T-helper 1 cell treated with Interleukin-12 subunit alpha and Interleukin-12 subunit beta and Interleukin-4 antibody, amounts not matched to agents 30 μg/mL and 1 μg/mL, for 36 hours (primary cell): ENCODE measurements around the gene TIAM1.
"Not testable (repeated sequence)": the region's sequence is repeated elsewhere in the genome, so short reads cannot be mapped to it uniquely, and the experiment has no call there.

ENCODE experiments used
- H3K27ac Mint-ChIP-seq: one replicate; pipeline ENCODE4 v1.8.0; 2021; ENCODE audit warnings: mild to moderate bottlenecking, mixed read lengths
- H3K27me3 Mint-ChIP-seq: one replicate; pipeline ENCODE4 v1.8.0; 2021; ENCODE audit warnings: low read depth, mixed read lengths
- H3K36me3 Mint-ChIP-seq: one replicate; pipeline ENCODE4 v1.8.0; 2021; ENCODE audit warnings: low read depth, mixed read lengths
- H3K4me1 Mint-ChIP-seq: one replicate; pipeline ENCODE4 v1.8.0; 2021; ENCODE audit warnings: low read depth, mixed read lengths
- H3K4me3 Mint-ChIP-seq: one replicate; pipeline ENCODE4 v1.8.0; 2021; ENCODE audit warnings: mild to moderate bottlenecking, moderate library complexity, mixed read lengths
- H3K9me3 Mint-ChIP-seq: one replicate; pipeline ENCODE4 v1.8.0; 2021; ENCODE audit warnings: mixed read lengths

TIAM1 gene

DNA sequence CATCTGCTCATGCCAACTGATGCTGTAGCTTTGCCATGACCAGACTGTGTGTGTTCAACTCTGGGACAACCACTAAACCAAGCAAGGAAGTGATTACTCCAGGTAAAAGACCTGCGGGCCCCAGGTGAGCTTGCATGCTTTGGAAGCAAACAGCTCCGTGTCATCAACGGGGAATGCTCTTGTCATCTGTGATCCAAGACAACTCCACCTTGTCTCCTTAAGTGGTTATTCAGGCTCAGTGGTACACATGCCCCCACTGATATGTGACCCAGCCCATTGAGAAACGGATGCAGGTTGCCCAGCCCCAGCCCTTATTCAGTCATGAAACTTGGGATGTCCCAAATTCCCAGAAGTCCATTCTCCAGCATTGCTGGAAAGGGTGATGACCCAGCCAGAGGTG, 89.0 kb downstream of the TIAM1 start:
- H3K27ac Mint-ChIP-seq = no peak overlapping the region
- no peaks in the 10 kb centered on the region for H3K27me3 Mint-ChIP-seq
- H3K9me3 Mint-ChIP-seq = no peaks in the 10 kb centered on the region
- peaks cover 25% of the 10 kb centered on the region for H3K36me3 Mint-ChIP-seq
- peaks cover 9% of the 10 kb centered on the region for H3K4me1 Mint-ChIP-seq
- H3K4me3 Mint-ChIP-seq = no peak overlapping the region

DNA sequence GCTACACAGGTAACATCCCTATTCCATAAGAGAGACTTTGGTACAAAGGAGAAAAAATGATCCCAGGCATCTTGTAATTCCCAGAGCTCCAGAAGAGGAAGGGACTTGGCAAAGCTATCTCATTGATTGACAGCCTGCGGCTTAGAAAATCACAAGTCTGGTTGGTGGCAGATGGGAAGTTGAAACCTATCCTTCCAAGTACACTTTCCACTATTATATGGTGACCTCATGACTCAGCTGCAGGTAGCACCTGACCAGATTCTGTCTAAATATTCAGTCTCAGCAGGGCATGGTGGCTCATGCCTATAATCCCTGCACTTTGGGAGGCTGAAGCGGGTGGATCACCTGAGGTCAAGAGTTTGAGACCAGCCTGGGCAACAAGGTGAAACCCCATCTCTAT, 89.9 kb downstream of the TIAM1 start:
- H3K4me3 Mint-ChIP-seq = no peak overlapping the region
- H3K36me3 Mint-ChIP-seq = peaks cover 29% of the 10 kb centered on the region
- H3K27ac Mint-ChIP-seq = no peak overlapping the region
- H3K9me3 Mint-ChIP-seq = no peaks in the 10 kb centered on the region
- H3K4me1 Mint-ChIP-seq = peaks cover 9% of the 10 kb centered on the region
- no peaks in the 10 kb centered on the region for H3K27me3 Mint-ChIP-seq

DNA sequence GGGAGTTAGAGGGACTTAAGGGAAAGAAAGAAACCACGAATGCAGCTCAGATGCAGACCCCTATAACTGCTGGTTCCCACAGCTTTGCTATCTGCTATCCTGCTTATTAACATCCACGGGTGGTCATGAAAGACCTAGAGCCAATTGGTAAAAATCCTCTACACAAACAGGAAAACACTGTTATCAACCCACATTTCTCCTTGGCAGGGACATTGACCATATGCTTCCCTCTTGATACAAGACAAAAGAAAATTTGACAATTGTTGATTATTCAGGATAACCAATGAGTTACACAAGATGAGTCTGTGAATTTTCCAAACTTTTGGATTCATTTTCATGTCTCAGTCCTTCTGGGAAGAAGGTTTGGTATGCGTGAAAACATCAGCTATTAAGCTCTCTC, 90.4 kb downstream of the TIAM1 start:
- Mint-ChIP-seq H3K4me3 (no peak overlapping the region), H3K4me1 (peaks cover 11% of the 10 kb centered on the region), H3K27me3 (no peaks in the 10 kb centered on the region), H3K27ac (no peak overlapping the region), H3K9me3 (no peaks in the 10 kb centered on the region), H3K36me3 (peaks cover 34% of the 10 kb centered on the region)

DNA sequence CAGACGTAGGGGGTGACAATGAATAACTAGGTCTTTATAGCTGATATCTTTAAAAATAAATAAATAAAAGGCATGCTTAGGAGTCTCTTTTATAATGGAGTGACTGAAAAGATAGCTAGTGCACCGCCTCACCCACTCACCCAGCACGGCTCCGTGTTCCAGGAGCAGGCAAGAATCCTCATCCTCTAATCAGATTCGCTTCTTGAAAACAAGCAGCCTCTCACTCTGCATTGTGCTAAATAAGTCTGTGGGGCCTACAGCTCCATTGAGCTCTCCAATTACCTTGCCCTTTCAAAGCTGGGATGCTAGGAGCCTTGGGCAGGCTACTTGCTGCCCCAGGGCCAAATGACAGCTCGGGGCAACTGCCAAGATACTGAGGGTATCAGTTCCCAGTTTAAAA, 91.5 kb downstream of the TIAM1 start:
- Mint-ChIP-seq H3K27ac (no peak overlapping the region), H3K4me1 (peaks cover 7% of the 10 kb centered on the region), H3K36me3 (peaks cover 37% of the 10 kb centered on the region), H3K27me3 (no peaks in the 10 kb centered on the region), H3K9me3 (no peaks in the 10 kb centered on the region), H3K4me3 (no peak overlapping the region)

DNA sequence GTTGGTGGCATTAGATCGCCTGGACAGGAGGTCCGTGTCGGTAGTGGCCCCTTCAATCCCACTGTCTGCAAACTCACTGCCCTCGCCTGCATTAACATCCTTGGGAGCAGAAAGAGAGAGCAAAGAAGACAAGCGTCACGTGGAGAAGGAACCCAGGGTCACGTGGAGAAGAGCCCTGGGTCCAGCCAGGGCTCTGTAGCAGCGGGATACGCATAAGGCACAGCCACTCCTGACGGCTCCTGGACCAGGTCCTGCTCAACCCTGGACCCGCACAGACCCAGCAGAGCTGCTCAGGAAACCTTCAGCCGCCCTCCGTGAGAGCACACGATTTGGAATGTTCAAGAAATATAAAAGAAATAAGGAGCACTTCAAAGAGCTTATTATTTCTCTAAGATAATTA, 92.0 kb downstream of the TIAM1 start:
- Mint-ChIP-seq H3K4me1 (peaks cover 7% of the 10 kb centered on the region), H3K4me3 (no peak overlapping the region), H3K36me3 (peaks cover 35% of the 10 kb centered on the region), H3K27ac (no peak overlapping the region), H3K9me3 (no peaks in the 10 kb centered on the region), H3K27me3 (no peaks in the 10 kb centered on the region)

DNA sequence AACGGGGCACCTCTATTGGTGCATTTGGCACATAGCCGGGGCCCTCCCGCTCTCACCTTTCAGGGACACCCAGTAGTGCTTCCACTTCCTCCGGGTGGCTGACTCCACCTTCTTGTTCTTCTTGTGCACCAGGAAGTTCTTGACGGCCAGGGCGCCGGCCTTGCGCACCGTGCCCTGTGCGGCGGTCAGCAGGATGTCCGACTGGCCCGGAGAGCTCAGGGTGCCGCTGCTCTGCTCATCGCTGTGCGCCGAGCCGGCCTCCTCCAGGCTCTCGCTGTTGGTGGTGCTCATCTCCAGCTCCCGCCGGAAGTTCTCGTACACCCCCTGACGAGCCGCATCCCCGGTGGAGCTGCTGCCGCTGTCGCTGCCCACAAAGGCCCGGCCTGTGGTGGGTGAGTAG, 92.4 kb downstream of the TIAM1 start:
- Mint-ChIP-seq H3K27me3 (no peaks in the 10 kb centered on the region), H3K9me3 (no peaks in the 10 kb centered on the region), H3K27ac (no peak overlapping the region), H3K36me3 (peaks cover 36% of the 10 kb centered on the region), H3K4me1 (peaks cover 7% of the 10 kb centered on the region), H3K4me3 (no peak overlapping the region)

DNA sequence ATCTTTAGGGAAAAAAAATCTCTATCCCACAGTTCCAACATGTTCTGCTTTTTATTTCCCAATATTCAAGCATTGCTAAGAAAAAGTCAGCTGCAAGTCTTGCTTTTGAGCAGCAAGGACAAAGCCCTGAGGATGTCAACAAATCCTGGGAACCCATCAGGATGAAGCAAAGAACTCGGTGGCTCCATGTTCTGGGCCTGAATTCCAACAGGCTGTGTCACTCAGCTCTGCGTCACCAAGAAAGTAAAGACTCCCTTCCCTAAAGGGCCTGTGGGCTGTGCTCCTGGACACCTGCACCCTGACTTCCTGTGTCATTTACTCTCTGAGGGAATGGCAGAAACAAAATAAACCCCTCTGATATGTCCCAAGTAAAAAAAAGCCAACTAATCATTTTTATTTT, 95.5 kb downstream of the TIAM1 start:
- no peak overlapping the region for H3K4me3 Mint-ChIP-seq
- no peaks in the 10 kb centered on the region for H3K27me3 Mint-ChIP-seq
- peaks cover 57% of the 10 kb centered on the region for H3K36me3 Mint-ChIP-seq
- no peak overlapping the region for H3K27ac Mint-ChIP-seq
- H3K9me3 Mint-ChIP-seq = peaks cover 20% of the 10 kb centered on the region
- peaks cover 5% of the 10 kb centered on the region for H3K4me1 Mint-ChIP-seq

DNA sequence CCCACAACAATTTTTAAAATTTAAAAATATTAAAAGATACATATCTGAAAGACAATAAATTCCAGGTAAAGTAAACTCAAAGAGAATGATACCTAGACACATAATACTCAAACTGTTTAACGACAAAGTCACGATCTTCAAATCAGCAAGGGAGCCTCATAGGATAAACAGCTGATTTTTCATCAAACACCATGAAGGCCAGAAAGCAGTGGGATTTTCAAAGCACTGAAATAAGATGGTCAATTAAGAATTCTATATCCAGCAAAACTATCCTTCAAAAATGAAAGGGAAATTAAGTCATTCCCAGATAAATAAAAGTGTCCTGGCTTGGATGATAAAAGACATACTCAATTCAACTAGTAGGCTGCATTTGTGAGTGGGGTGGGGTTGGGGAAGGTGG, 100.5 kb downstream of the TIAM1 start:
- Mint-ChIP-seq H3K9me3 (peaks cover 49% of the 10 kb centered on the region), H3K36me3 (peaks cover 71% of the 10 kb centered on the region), H3K4me1 (peaks cover 2% of the 10 kb centered on the region), H3K4me3 (no peak overlapping the region), H3K27me3 (no peaks in the 10 kb centered on the region), H3K27ac (no peak overlapping the region)

DNA sequence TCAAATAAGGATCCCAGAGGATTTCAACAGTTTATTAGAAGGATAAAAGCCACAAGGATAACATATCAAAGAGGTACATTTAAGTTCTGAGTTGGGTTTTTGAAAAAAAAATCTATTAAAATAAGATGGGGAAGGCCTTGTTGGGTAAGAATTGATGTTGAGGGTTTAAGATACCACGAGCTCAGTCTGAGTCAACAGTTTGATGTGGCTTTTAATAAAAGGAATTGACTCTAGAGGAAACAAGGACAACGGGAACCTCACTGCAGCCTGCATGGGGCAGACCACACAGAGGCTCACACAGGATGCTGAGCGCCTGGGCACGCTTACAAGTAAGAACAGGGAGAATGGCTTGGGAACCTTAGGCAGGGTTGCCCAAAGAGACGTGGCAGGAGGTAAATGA, 107.5 kb downstream of the TIAM1 start:
- no peak overlapping the region for H3K4me3 Mint-ChIP-seq
- H3K27me3 Mint-ChIP-seq = no peaks in the 10 kb centered on the region
- peaks cover 67% of the 10 kb centered on the region for H3K36me3 Mint-ChIP-seq

DNA sequence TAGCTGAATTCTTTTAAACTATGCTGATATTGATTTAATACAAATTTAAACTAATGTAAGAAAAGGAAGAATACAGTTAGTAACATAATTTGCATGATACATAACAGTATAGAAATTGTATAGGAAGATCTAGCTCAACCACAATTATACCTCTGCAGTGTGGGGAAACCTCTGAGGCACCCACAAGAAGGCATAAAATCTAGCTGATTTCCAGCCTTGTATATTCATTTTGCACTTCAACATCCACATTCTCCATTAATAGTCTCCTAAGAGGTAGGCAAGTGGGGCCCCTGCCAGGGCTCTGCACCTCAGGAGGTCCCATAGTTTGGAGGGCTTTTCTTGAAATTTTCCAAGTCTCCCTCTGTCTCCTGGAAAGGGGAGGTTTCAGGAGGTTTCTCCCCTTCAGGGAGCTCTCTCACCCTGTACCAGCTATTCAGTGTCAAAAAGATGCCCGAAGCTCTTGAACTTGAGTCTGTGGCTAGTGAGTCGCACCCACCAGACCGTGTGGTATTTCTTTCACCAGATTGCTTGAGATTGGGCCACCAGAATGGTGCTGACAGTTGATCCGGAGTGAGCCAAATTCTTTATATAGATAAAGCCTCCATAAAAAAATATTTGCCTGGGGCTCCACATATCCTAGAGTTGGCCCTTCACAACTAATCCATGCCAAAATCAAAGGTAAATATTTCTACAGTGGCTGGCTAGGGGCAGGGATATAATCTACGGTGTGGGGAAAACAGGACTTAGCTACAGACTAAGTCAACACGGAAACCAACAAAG, 108.2 kb downstream of the TIAM1 start:
- Mint-ChIP-seq H3K27ac (no peak overlapping the region), H3K27me3 (no peaks in the 10 kb centered on the region), H3K4me3 (no peak overlapping the region), H3K4me1 (peaks cover 20% of the 10 kb centered on the region), H3K9me3 (peaks cover 11% of the 10 kb centered on the region), H3K36me3 (peaks cover 60% of the 10 kb centered on the region)

More for the DNA sequence above, 107.5 kb downstream of the TIAM1 start:
- Mint-ChIP-seq H3K9me3 (peaks cover 16% of the 10 kb centered on the region), H3K27ac (peak overlapping the region; percentile 13), H3K4me1 (peaks cover 20% of the 10 kb centered on the region)

DNA sequence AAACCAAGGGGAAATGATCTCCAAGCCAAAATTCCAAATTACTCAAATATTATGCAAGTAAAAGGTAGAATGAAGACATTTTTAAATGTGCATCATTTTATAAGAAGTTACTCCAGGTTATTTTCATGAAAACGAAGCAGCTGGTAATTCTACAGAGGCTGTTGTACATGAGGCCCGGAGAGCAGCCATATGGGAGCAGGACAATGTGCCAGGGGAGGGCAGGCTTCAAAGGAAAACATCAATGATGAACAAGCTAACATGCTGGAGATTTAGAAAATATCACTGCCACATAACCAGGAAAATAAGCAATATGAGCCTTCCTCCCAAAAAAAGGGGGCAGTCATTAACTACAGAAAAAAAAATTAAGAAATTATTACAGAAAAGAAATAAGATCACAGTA, 109.1 kb downstream of the TIAM1 start:
- Mint-ChIP-seq H3K27ac (no peak overlapping the region), H3K4me1 (peaks cover 20% of the 10 kb centered on the region), H3K9me3 (peaks cover 3% of the 10 kb centered on the region), H3K27me3 (no peaks in the 10 kb centered on the region), H3K4me3 (no peak overlapping the region), H3K36me3 (peaks cover 52% of the 10 kb centered on the region)

DNA sequence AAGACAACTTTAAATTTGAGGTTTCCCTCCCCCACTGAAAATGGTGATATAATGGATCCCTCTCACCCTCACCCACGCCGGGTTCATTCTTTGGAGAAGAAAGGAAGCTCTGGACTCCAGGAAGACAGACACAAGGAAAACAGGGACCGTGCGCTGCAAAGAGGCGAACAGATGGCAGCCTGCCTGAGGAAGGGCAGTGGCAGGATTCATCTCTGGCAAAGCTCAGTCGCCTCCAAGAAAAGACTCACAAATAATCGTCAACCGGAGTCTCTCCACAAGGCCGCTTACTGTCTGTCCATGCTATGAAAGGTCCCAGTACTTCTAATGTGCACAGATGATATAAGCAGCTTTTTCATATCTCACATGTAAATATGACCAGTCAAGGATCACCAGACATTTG, 110.3 kb downstream of the TIAM1 start:
- peaks cover 53% of the 10 kb centered on the region for H3K36me3 Mint-ChIP-seq
- no peaks in the 10 kb centered on the region for H3K27me3 Mint-ChIP-seq
- H3K27ac Mint-ChIP-seq = no peak overlapping the region
- no peak overlapping the region for H3K4me3 Mint-ChIP-seq
- H3K4me1 Mint-ChIP-seq = peaks cover 20% of the 10 kb centered on the region
- H3K9me3 Mint-ChIP-seq = peaks cover 1% of the 10 kb centered on the region

DNA sequence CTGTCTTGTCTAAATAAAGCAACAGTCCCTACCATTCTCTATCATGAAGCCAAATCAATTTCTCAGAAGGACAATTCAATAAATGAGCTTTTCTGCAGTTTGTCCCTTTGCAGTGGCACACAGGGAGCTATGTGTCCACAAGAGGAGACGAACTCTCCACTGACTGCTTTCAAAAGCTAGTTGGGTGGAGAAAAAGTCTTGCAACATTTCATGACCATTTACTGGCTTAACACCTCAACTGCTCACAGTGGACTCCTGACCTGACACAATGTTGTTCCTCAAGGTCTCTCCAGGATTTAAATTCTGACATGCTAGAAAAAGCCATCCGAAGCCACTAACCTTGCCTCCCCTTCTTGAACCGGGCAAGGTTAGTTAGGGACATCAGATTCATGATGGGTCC, 111.7 kb downstream of the TIAM1 start:
- no peak overlapping the region for H3K27ac Mint-ChIP-seq
- peaks cover 49% of the 10 kb centered on the region for H3K36me3 Mint-ChIP-seq
- H3K4me3 Mint-ChIP-seq = no peak overlapping the region
- H3K4me1 Mint-ChIP-seq = peaks cover 16% of the 10 kb centered on the region
- no peaks in the 10 kb centered on the region for H3K9me3 Mint-ChIP-seq
- H3K27me3 Mint-ChIP-seq = no peaks in the 10 kb centered on the region

DNA sequence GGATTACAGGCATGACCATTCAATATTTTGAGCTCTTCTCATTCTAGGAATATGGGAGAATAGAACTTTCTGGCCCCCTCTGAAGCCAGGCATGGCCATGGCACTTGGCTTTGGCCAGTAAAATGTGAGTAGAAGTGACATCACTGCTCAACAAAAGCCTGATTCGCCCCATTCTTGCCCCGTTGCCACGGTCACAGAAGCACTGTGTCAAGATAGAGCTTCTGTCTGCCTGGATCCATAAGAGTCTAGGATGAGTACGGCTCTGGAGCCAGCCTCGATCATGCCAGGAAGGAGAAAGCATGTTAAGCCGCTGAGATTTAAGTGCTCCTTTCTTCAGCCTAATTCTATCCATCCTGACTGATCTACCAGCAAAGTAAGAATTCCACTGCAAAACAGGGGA, 113.1 kb downstream of the TIAM1 start:
- no peaks in the 10 kb centered on the region for H3K27me3 Mint-ChIP-seq
- H3K4me1 Mint-ChIP-seq = peaks cover 3% of the 10 kb centered on the region
- H3K9me3 Mint-ChIP-seq = no peaks in the 10 kb centered on the region
- peaks cover 42% of the 10 kb centered on the region for H3K36me3 Mint-ChIP-seq
- no peak overlapping the region for H3K27ac Mint-ChIP-seq
- no peak overlapping the region for H3K4me3 Mint-ChIP-seq

DNA sequence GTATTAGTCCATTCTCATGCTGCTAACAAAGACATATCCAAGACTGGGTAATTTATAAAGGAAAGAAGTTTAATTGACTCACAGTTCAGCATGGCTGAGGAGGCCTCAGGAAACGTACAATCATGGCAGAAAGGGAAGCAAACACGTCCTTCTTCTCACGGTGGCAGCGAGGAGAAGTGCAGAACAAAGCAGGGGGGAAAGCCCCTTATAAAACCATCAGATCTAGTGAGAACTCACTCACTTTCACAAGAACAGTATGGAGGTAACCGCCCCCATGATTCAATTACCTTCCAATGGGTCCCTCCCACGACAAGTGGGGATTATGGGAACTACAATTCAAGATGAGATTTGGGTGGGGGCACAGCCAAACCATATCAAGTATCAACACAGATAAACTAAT, 115.3 kb downstream of the TIAM1 start:
- not testable (repeated sequence) for H3K27me3 Mint-ChIP-seq, H3K27ac Mint-ChIP-seq, H3K4me1 Mint-ChIP-seq, H3K4me3 Mint-ChIP-seq, H3K9me3 Mint-ChIP-seq
- peaks cover 42% of the 10 kb centered on the region for H3K36me3 Mint-ChIP-seq

DNA sequence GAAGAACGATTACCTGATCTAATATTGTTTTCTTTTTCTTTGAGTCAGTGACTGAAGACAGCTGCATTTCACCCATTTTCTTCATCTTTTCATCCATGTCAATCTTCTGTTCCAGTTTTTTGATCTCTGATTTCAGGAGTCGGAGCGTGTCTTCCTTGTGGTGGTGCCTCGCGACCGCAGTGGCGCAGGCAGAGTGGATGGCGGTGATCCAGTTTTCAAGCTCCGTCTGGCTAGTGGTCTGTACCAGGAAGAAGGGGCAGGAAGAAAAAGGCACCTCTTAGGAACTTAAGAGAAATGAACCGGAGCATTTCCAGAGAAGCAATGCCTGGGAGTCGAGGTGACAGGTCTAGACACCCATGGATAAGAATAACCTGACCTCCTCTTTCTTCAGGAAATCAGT, 118.3 kb downstream of the TIAM1 start:
- Mint-ChIP-seq H3K36me3 (peaks cover 52% of the 10 kb centered on the region), H3K27ac (no peak overlapping the region), H3K27me3 (no peaks in the 10 kb centered on the region), H3K4me3 (no peak overlapping the region), H3K9me3 (no peaks in the 10 kb centered on the region), H3K4me1 (peaks cover 4% of the 10 kb centered on the region)
